GM23338 (cell line): ENCODE data around the gene TENT5C.

Experiments
- CREB1 ChIP-seq: fragments of 250-450 bp; sonication (Bioruptor Pico); IDR thresholded peaks from 2 replicates; pipeline ENCODE4 v1.5.0; 2020; ENCODE audit warnings: low read depth, mild to moderate bottlenecking, moderate library complexity
- EZH2 ChIP-seq: fragments of 200-600 bp; sonication (generic); IDR thresholded peaks from one replicate; pipeline ENCODE4 v1.8.0; 2017; ENCODE audit warnings: antibody characterized with exemption, mild to moderate bottlenecking, low read depth; ENCODE audit not compliant: unreplicated experiment
- EZH2phosphoT487 ChIP-seq: fragments of 200-600 bp; sonication (generic); IDR thresholded peaks from one replicate; pipeline ENCODE4 v1.8.1; 2018; ENCODE audit warnings: antibody characterized with exemption; ENCODE audit not compliant: unreplicated experiment
- JUNB ChIP-seq: IDR thresholded peaks from one replicate; pipeline ENCODE4 v1.6.1; 2016; ENCODE audit warnings: antibody characterized with exemption; ENCODE audit not compliant: unreplicated experiment
- POLR2AphosphoS5 ChIP-seq: IDR thresholded peaks from 2 replicates; pipeline ENCODE4 v1.6.1; 2016; ENCODE audit warnings: antibody characterized with exemption, low read depth
- STAT1 ChIP-seq: IDR thresholded peaks from one replicate; pipeline ENCODE4 v1.6.1; 2016; ENCODE audit warnings: antibody characterized with exemption; ENCODE audit not compliant: unreplicated experiment
- ZNF114 ChIP-seq: fragments of 250-450 bp; sonication (Bioruptor Pico); IDR thresholded peaks from 2 replicates; pipeline ENCODE4 v1.5.0; 2020; ENCODE audit warnings: mild to moderate bottlenecking, moderate library complexity
- TF ChIP-seq, protein P1 (sequence below), 2 experiments: fragments of 200-600 bp in 1 of 2; sonication (generic) in 1 of 2; conservative IDR thresholded peaks; 2 replicates each; pipeline versions ENCODE4 v1.5.1 to v1.6.1; 2016 to 2017; ENCODE audit warnings: antibody characterized with exemption in 2 of 2, low read depth in 2 of 2, mild to moderate bottlenecking in 2 of 2, moderate library complexity in 1 of 2
- TF ChIP-seq, protein P2 (sequence below): IDR thresholded peaks from one replicate; pipeline ENCODE4 v1.6.1; 2018; ENCODE audit warnings: antibody characterized with exemption; ENCODE audit not compliant: unreplicated experiment
- TF ChIP-seq, protein P3 (sequence below): IDR thresholded peaks from 2 replicates; pipeline ENCODE4 v1.6.1; 2016; ENCODE audit warnings: antibody characterized with exemption

DNA sequence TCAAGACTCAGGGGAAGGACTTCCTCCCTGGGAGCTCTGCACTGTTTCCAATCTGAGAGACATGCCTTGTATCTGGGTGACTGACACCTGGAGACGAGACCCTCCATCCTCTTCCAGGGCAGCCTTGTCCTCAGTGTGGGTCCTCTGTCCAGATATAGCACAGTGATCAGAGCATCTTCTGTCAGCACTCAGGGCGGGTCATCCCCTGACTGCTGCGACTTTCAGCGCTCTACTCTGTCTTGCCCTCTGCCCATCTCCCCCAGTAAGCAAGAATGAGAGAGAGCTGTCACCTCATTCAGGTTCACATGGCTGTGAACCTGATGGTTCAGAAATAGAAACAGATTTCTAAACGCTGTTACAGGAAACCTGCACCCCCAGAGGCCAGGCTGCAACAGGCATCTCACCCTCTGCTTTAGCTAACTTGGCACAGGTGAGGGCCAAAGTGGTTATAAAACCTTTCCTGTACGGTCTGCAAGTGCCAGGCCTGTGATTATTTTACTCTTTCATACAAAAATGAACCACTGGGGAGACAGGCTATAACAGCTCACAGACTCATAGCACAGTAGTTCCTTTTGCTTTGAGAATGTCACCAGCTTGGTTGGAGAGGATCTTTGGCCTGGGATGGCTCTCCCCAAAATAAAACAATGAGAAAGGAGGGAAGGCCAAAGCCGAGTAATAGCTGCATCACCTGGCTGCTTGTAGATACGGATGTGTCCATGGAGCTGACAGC, 11.4 kb upstream of the TENT5C start:
- TF ChIP-seq, protein P1, sequence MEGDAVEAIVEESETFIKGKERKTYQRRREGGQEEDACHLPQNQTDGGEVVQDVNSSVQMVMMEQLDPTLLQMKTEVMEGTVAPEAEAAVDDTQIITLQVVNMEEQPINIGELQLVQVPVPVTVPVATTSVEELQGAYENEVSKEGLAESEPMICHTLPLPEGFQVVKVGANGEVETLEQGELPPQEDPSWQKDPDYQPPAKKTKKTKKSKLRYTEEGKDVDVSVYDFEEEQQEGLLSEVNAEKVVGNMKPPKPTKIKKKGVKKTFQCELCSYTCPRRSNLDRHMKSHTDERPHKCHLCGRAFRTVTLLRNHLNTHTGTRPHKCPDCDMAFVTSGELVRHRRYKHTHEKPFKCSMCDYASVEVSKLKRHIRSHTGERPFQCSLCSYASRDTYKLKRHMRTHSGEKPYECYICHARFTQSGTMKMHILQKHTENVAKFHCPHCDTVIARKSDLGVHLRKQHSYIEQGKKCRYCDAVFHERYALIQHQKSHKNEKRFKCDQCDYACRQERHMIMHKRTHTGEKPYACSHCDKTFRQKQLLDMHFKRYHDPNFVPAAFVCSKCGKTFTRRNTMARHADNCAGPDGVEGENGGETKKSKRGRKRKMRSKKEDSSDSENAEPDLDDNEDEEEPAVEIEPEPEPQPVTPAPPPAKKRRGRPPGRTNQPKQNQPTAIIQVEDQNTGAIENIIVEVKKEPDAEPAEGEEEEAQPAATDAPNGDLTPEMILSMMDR (conservative IDR thresholded peaks at IDR 0.05; ENCODE audit: low read depth in 2 of 2) = no peak
- no peak for TF ChIP-seq POLR2AphosphoS5
- TF ChIP-seq EZH2 = no peak
- TF ChIP-seq EZH2phosphoT487 = no peak
- TF ChIP-seq, protein P2, sequence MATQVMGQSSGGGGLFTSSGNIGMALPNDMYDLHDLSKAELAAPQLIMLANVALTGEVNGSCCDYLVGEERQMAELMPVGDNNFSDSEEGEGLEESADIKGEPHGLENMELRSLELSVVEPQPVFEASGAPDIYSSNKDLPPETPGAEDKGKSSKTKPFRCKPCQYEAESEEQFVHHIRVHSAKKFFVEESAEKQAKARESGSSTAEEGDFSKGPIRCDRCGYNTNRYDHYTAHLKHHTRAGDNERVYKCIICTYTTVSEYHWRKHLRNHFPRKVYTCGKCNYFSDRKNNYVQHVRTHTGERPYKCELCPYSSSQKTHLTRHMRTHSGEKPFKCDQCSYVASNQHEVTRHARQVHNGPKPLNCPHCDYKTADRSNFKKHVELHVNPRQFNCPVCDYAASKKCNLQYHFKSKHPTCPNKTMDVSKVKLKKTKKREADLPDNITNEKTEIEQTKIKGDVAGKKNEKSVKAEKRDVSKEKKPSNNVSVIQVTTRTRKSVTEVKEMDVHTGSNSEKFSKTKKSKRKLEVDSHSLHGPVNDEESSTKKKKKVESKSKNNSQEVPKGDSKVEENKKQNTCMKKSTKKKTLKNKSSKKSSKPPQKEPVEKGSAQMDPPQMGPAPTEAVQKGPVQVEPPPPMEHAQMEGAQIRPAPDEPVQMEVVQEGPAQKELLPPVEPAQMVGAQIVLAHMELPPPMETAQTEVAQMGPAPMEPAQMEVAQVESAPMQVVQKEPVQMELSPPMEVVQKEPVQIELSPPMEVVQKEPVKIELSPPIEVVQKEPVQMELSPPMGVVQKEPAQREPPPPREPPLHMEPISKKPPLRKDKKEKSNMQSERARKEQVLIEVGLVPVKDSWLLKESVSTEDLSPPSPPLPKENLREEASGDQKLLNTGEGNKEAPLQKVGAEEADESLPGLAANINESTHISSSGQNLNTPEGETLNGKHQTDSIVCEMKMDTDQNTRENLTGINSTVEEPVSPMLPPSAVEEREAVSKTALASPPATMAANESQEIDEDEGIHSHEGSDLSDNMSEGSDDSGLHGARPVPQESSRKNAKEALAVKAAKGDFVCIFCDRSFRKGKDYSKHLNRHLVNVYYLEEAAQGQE = no peak
- no peak for TF ChIP-seq ZNF114 (CRISPR knock-in tag)
- TF ChIP-seq, protein P3, sequence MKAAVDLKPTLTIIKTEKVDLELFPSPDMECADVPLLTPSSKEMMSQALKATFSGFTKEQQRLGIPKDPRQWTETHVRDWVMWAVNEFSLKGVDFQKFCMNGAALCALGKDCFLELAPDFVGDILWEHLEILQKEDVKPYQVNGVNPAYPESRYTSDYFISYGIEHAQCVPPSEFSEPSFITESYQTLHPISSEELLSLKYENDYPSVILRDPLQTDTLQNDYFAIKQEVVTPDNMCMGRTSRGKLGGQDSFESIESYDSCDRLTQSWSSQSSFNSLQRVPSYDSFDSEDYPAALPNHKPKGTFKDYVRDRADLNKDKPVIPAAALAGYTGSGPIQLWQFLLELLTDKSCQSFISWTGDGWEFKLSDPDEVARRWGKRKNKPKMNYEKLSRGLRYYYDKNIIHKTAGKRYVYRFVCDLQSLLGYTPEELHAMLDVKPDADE = no peak
- no peak for TF ChIP-seq CREB1 (CRISPR knock-in tag)
- TF ChIP-seq STAT1 = no peak
- TF ChIP-seq JUNB = no peak
